Measurements from ENCODE around the gene RUNX2. TPM values are rescaled to one million over a fixed set of nuclear protein-coding genes. Genes with fewer than 3 reads are reported as not detected.
A peak's percentile ranks its signal among the peaks of the same experiment; 100 is the strongest.

The RUNX2 gene
- total RNA-seq, 1 experiment from 2014 or later: 9.3 TPM

DNA sequence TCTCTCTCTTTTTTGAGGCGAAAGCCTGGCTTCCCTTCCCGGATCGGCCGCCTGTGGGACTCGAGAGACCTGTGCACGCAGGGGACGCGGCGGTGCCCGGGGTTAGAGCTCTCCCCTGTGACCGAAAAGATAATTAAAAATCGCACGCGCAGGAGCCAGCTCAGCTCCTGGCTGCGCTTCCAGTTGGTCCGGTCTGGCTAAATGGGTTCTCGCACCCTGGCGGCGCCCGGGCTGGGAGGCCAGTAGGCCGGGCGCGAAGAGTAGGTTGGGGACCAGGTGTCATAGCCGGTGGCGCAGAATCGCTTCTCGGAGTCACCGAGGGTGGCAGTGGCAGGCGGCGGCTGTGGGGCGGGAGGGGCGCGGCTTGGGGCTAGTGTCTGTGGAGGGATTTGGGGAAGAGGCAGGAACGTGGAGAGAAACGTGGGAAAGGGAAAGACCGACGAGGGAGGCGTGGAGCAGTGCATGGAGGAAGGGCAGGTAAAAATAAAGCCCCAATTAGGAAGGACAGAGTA is 91.5 kb downstream of the RUNX2 start:
- peak; percentile 68 for DNase-seq (ENCODE audit: unreplicated experiment)
- H3K36me3 Mint-ChIP-seq (ENCODE audit: insufficient read depth, unreplicated experiment): no peaks in the 10 kb centered on the region
- H3K4me3 Mint-ChIP-seq (ENCODE audit: unreplicated experiment): peak overlapping the region; percentile 91
- BruUV-seq (replicated peaks): no TSS peak
- peaks cover 12% of the 10 kb centered on the region for H3K4me1 Mint-ChIP-seq (ENCODE audit: insufficient read depth, unreplicated experiment)
- no peaks in the 10 kb centered on the region for H3K27me3 Mint-ChIP-seq (ENCODE audit: insufficient read depth, unreplicated experiment)
- CTCF ChIA-PET: interaction anchor here (0.7 to 3.6 kb wide), 11 partner anchors 10 to 944 kb away, joined by 3 to 22 read pairs (median 4); partner anchors contain the start of gene SUPT3H
- H3K27ac Mint-ChIP-seq (ENCODE audit: low read depth, unreplicated experiment): peak overlapping the region; percentile 35
- TF ChIP-seq, protein P1, sequence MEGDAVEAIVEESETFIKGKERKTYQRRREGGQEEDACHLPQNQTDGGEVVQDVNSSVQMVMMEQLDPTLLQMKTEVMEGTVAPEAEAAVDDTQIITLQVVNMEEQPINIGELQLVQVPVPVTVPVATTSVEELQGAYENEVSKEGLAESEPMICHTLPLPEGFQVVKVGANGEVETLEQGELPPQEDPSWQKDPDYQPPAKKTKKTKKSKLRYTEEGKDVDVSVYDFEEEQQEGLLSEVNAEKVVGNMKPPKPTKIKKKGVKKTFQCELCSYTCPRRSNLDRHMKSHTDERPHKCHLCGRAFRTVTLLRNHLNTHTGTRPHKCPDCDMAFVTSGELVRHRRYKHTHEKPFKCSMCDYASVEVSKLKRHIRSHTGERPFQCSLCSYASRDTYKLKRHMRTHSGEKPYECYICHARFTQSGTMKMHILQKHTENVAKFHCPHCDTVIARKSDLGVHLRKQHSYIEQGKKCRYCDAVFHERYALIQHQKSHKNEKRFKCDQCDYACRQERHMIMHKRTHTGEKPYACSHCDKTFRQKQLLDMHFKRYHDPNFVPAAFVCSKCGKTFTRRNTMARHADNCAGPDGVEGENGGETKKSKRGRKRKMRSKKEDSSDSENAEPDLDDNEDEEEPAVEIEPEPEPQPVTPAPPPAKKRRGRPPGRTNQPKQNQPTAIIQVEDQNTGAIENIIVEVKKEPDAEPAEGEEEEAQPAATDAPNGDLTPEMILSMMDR (IDR thresholded peaks at IDR 0.05; ENCODE audit: unreplicated experiment): peak; percentile 67
- no peaks in the 10 kb centered on the region for H3K9me3 Mint-ChIP-seq (ENCODE audit: unreplicated experiment)
- intact Hi-C loops (cut with micrococcal nuclease): loop anchor here (1.0 to 10.0 kb wide), 7 partner anchors 197 to 945 kb away; no protein-coding TSS in a partner anchor
- POLR2A ChIA-PET: interaction anchor here (0.6 to 3.9 kb wide), 6 partner anchors 21 to 841 kb away, joined by 3 to 15 read pairs (median 4); partner anchors contain the start of gene SUPT3H

GRCh38 chr6:45420083-45420908 is 92.2 kb downstream of the RUNX2 start:
- Mint-ChIP-seq H3K27me3 (ENCODE audit: insufficient read depth, unreplicated experiment) (no peaks in the 10 kb centered on the region), H3K4me3 (ENCODE audit: unreplicated experiment) (peak overlapping the region; percentile 91), H3K27ac (ENCODE audit: low read depth, unreplicated experiment) (peak overlapping the region; percentile 35), H3K9me3 (ENCODE audit: unreplicated experiment) (no peaks in the 10 kb centered on the region), H3K36me3 (ENCODE audit: insufficient read depth, unreplicated experiment) (no peaks in the 10 kb centered on the region), H3K4me1 (ENCODE audit: insufficient read depth, unreplicated experiment) (peaks cover 17% of the 10 kb centered on the region)
- CTCF ChIA-PET: interaction anchor here (0.6 to 3.6 kb wide), 14 partner anchors 9 to 945 kb away, joined by 3 to 22 read pairs (median 4); partner anchors contain the start of gene SUPT3H
- TF ChIP-seq, protein P1 (IDR thresholded peaks at IDR 0.05; ENCODE audit: unreplicated experiment): no peak
- POLR2A ChIA-PET: interaction anchor here (0.6 to 3.9 kb wide), 13 partner anchors 22 to 1740 kb away, joined by 3 to 15 read pairs (median 4); partner anchors contain the start of gene SUPT3H
- intact Hi-C loops (cut with micrococcal nuclease): loop anchor here (2.0 to 5.0 kb wide), 3 partner anchors 197 to 945 kb away; no protein-coding TSS in a partner anchor
- no TSS peak for BruUV-seq (replicated peaks)
- DNase-seq (ENCODE audit: unreplicated experiment): peak; percentile 46

DNA sequence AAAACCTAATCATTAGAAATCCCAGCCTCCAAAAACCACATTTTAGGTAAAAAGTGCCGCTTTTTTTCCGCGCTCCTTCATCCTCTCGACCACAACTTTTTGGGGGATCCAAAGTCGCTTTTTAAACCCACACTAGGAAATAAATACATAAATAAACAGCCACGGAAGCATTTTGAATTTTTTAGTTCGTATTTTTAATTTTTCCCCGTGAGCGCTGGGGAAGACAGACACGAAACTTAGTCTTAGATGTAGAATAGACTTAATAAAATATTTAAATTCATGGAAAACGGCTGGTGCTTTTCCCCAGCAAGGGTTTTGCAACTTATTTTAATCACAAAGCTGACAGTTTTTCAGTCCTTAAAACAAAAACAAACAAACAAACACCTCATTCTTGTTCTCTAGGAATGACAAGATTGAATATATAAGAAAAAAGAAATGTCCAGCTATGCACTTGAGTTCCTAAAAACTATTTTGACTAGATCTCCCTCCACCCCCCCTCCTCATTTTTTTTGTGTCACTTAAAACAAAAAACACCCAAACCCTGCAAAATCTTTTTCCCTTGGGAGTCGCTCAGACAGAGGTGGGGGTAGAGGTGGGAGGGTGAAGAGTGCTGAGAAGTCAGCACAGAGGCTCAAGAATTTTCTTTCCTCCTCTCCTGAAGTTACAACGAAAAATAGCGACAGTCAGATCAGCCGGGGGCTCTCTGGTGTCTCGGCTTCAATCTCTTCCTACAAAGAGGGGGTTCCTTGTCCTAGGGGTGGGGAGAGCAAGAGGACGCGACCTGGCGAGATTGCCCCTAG is 93.0 kb downstream of the RUNX2 start:
- no peak for DNase-seq (ENCODE audit: unreplicated experiment)
- TF ChIP-seq, protein P1 (IDR thresholded peaks at IDR 0.05; ENCODE audit: unreplicated experiment): no peak
- H3K36me3 Mint-ChIP-seq (ENCODE audit: insufficient read depth, unreplicated experiment): no peaks in the 10 kb centered on the region
- intact Hi-C loops (cut with micrococcal nuclease): loop anchor here (1.0 to 5.0 kb wide), 4 partner anchors 196 to 946 kb away; no protein-coding TSS in a partner anchor
- peaks cover 17% of the 10 kb centered on the region for H3K4me1 Mint-ChIP-seq (ENCODE audit: insufficient read depth, unreplicated experiment)
- no peaks in the 10 kb centered on the region for H3K9me3 Mint-ChIP-seq (ENCODE audit: unreplicated experiment)
- peak overlapping the region; percentile 91 for H3K4me3 Mint-ChIP-seq (ENCODE audit: unreplicated experiment)
- H3K27me3 Mint-ChIP-seq (ENCODE audit: insufficient read depth, unreplicated experiment): no peaks in the 10 kb centered on the region
- H3K27ac Mint-ChIP-seq (ENCODE audit: low read depth, unreplicated experiment): peak overlapping the region; percentile 35
- TSS peak; percentile 31 for BruUV-seq (replicated peaks)
- ChIA-PET POLR2A (interaction anchor here (0.5 to 3.9 kb wide), 17 partner anchors 11 to 1739 kb away, joined by 3 to 15 read pairs (median 4); partner anchors contain the start of gene SUPT3H), CTCF (interaction anchor here (0.6 to 3.6 kb wide), 15 partner anchors 11 to 827 kb away, joined by 3 to 22 read pairs (median 5); no protein-coding TSS in a partner anchor)
